Loucy (cell line): Measurements from ENCODE around the gene ABCE1.

ENCODE experiments used
- H2AFZ ChIP-seq: fragments of 200-600 bp; sonication (generic); 2 replicates; pipeline ENCODE4 v1.6.0; 2016; ENCODE audit warnings: antibody characterized with exemption, mild to moderate bottlenecking, low read length, moderate library complexity
- H3F3A ChIP-seq: fragments of 200-600 bp; 2 replicates; pipeline ENCODE4 v1.6.0; 2016; ENCODE audit warnings: antibody characterized with exemption, low read depth, mild to moderate bottlenecking
- H3K27me3 ChIP-seq: fragments of 200-600 bp; sonication (generic); 2 replicates; pipeline ENCODE4 v1.6.1; 2014; ENCODE audit warnings: low read length, mild to moderate bottlenecking; ENCODE audit not compliant: insufficient read depth, poor library complexity, severe bottlenecking
- H3K36me3 ChIP-seq: fragments of 200-600 bp; sonication (generic); 2 replicates; pipeline ENCODE4 v1.6.1; 2016; ENCODE audit warnings: low read length; ENCODE audit not compliant: insufficient read depth
- H3K4me1 ChIP-seq: fragments of 200-600 bp; sonication (generic); 2 replicates; pipeline ENCODE4 v1.5.1; 2014; ENCODE audit warnings: low read length, mild to moderate bottlenecking; ENCODE audit not compliant: insufficient read depth, poor library complexity, severe bottlenecking
- H3K4me2 ChIP-seq: fragments of 200-600 bp; sonication (generic); 2 replicates; pipeline ENCODE4 v1.6.0; 2014; ENCODE audit warnings: antibody characterized with exemption, low read length, low read depth, mild to moderate bottlenecking; ENCODE audit not compliant: poor library complexity, severe bottlenecking
- H3K4me3 ChIP-seq: fragments of 200-600 bp; sonication (generic); 2 replicates; pipeline ENCODE4 v1.5.1; 2014; ENCODE audit warnings: low read length, mild to moderate bottlenecking, mixed read lengths; ENCODE audit not compliant: poor library complexity, severe bottlenecking
- H3K79me2 ChIP-seq: fragments of 200-600 bp; sonication (generic); 2 replicates; pipeline ENCODE4 v1.6.1; 2014; ENCODE audit warnings: low read length; ENCODE audit not compliant: insufficient read depth
- H3K9ac ChIP-seq: fragments of 200-600 bp; sonication (generic); 2 replicates; pipeline ENCODE4 v1.6.0; 2014; ENCODE audit warnings: mild to moderate bottlenecking, low read depth, low read length, moderate library complexity; ENCODE audit not compliant: poor library complexity, severe bottlenecking
- H3K9me2 ChIP-seq: fragments of 200-600 bp; sonication (generic); replicated peaks from 2 replicates; pipeline ENCODE4 v1.6.1; 2016; ENCODE audit warnings: low read depth, low read length, mixed read lengths
- H3K9me3 ChIP-seq: fragments of 200-600 bp; sonication (generic); 2 replicates; pipeline ENCODE4 v1.6.1; 2014; ENCODE audit warnings: mild to moderate bottlenecking, antibody characterized with exemption, low read length, low read depth; ENCODE audit not compliant: insufficient read depth
- H4K20me1 ChIP-seq: fragments of 200-600 bp; sonication (generic); 2 replicates; pipeline ENCODE4 v1.6.0; 2014; ENCODE audit warnings: antibody characterized with exemption, low read length, mild to moderate bottlenecking; ENCODE audit not compliant: insufficient read depth, poor library complexity, severe bottlenecking
- CTCF ChIP-seq: fragments of 200-600 bp; sonication (generic); conservative IDR thresholded peaks from 2 replicates; pipeline ENCODE4 v1.5.1; 2014; ENCODE audit warnings: mild to moderate bottlenecking, antibody characterized with exemption, low read length
- EZH2phosphoT487 ChIP-seq: fragments of 200-600 bp; IDR thresholded peaks from 2 replicates; pipeline ENCODE4 v1.6.1; 2018; ENCODE audit warnings: antibody characterized with exemption, mild to moderate bottlenecking, moderate library complexity, borderline replicate concordance

ABCE1 gene

GRCh38 chr4:145125396-145125795, 27.3 kb downstream of the ABCE1 start:
- Histone ChIP-seq H3K4me1 (no peaks in the 10 kb centered on the region), H2AFZ (no peak overlapping the region), H3K9ac (no peak overlapping the region), H3K36me3 (peaks cover 88% of the 10 kb centered on the region), H3K9me3 (no peaks in the 10 kb centered on the region), H3K4me2 (no peak overlapping the region), H3F3A (no peaks in the 10 kb centered on the region), H3K9me2 (no peaks in the 10 kb centered on the region), H3K79me2 (no peaks in the 10 kb centered on the region), H4K20me1 (no peaks in the 10 kb centered on the region), H3K27me3 (no peaks in the 10 kb centered on the region), H3K4me3 (no peak overlapping the region)
- TF ChIP-seq CTCF (no peak), EZH2phosphoT487 (no peak)

DNA sequence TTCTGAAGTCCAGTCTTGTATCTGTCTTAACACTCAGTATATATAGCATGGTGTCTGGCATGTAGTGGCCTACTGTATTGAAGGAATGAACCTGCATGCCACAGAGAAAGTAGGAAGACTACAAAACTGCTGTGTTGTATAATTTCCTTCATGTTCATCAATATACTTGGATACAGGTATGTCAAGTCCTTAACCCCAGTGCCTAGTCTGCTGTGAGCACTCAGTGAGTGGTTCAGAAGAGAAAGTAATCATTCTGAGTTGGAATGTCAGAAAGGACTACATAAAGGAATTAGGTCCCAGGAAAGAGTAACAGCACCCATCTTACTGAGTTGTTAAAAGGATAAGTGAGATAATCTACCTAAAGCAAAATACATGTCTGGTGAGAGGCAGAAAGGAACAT, 32.0 kb downstream of the ABCE1 start:
- no peaks in the 10 kb centered on the region for H3K9me2 ChIP-seq
- no peaks in the 10 kb centered on the region for H3K9me3 ChIP-seq
- H3K4me3 ChIP-seq: no peak overlapping the region
- H3K4me1 ChIP-seq: no peaks in the 10 kb centered on the region
- no peaks in the 10 kb centered on the region for H3K27me3 ChIP-seq
- peaks cover 62% of the 10 kb centered on the region for H3K36me3 ChIP-seq
- H3K9ac ChIP-seq: no peak overlapping the region
- H3K79me2 ChIP-seq: no peaks in the 10 kb centered on the region
- H2AFZ ChIP-seq: no peak overlapping the region
- H3K4me2 ChIP-seq: no peak overlapping the region
- H4K20me1 ChIP-seq: no peaks in the 10 kb centered on the region
- TF ChIP-seq EZH2phosphoT487: no peak
- no peak for TF ChIP-seq CTCF
- no peaks in the 10 kb centered on the region for H3F3A ChIP-seq

DNA sequence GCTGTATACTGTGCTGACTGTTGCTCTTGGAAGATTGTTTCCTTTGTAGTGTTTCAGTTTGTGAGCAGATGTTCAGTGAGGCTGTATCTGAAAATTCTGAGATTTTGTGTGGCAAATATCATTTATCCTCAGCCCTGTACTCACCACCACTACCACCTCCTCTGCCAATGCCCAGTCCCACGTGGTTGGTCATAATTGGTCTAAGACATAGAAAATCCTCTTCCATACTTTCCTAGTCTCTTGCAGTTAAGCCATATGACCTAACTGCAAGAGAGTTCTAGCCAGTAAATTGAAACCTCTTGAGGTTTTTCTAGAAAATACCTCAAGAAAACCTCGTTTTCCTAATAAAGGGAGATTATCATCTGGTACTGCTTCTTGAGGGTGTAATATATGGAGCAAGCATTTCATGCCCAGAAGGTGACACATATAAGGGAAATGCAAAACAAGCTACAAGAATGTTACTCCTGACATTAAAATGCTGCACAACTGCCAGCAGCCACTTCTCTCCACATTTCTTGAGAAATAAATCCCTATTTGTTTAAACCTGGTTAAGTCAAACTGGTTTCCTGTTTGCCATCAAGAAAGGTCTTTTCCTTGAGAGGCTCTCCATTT, 32.8 kb downstream of the ABCE1 start:
- Histone ChIP-seq H3K36me3 (peaks cover 55% of the 10 kb centered on the region), H4K20me1 (no peaks in the 10 kb centered on the region), H2AFZ (no peak overlapping the region), H3F3A (no peaks in the 10 kb centered on the region; the same call in 1 of the 2 replicates), H3K9me2 (no peaks in the 10 kb centered on the region), H3K27me3 (no peaks in the 10 kb centered on the region), H3K4me3 (no peak overlapping the region), H3K9ac (no peak overlapping the region), H3K79me2 (no peaks in the 10 kb centered on the region), H3K9me3 (no peaks in the 10 kb centered on the region), H3K4me1 (no peaks in the 10 kb centered on the region), H3K4me2 (no peak overlapping the region)
- no peak for TF ChIP-seq EZH2phosphoT487
- TF ChIP-seq CTCF: no peak
